HG02678 (cell line): ENCODE data around the gene C2CD4A.

ENCODE experiments used
- ATAC-seq: cut with Tn5 transposase; IDR thresholded peaks from one replicate; pipeline ENCODE4 v1.9.1; 2021; ENCODE audit warnings: mild to moderate bottlenecking, moderate library complexity; ENCODE audit not compliant: unreplicated experiment

Gene C2CD4A

DNA sequence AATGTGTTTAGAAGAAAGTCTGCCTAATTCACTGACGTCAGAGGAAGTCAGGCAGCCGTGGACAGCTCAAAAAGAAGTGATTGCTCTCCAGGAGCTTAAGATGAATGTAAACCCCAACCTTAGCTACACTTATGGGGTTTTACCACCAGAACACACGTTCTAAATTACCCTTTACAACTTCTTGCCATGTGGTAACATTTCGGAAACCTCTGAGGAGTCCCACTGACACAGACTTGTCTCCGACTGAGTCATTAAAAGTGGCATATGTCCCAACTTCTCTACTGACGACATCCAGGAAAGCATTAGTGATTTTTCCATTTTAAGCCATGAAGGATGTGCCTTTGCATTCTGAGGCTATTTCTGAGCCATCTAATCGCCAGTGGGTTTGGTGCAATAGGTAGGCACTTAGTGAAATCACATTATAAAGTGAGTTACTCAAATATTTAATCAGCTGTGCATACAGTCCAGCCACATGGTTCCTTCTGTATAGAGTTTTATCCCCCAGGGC, 32.4 kb downstream of the C2CD4A start:
- no peak for ATAC-seq

GRCh38 chr15:62103431-62103830, 36.7 kb downstream of the C2CD4A start:
- no peak for ATAC-seq

- ATAC-seq = no peak
Measured at GRCh38 chr15:62104401-62104800, 37.6 kb downstream of the C2CD4A start.

- ATAC-seq = no peak
Measured at GRCh38 chr15:62104846-62105245, 38.1 kb downstream of the C2CD4A start.

DNA sequence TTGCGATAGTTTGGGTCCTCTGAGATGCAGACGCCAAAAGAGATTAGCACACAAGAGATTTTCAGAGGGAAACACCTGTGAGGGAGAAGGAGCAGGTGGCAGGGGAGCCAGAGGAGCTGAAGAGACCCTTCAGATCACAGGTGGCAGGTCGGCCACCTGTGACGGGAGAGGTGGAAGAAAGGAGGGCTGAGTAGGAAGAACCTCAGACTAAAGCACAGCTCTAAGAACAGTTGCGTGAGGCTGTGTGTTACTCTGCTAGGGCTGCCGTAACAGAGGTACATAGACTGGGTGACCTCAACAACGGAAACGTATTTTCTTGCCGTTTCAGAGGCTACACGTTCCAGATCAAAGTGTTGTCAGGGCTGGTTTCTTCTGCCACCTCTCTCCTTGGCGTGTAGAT, 38.5 kb downstream of the C2CD4A start:
- no peak for ATAC-seq

DNA sequence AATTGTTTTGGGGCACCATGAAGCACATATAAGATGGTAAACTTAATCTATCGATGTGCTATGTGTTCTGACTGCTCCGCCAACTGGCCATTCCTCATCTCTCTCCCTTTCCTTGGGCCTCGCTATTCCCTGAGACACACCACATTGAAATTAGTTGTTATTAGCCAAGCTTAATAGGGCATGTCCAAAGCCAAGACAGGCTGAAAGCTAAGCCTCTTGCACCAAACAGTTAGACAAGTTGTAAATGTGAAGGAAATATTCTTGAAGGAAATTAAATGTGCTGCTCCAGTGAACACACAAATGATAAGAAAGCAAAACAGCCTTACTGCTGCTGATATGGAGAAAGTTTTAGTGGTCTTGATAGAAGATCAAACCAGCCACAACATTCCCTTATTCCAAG, 39.3 kb downstream of the C2CD4A start:
- no peak for ATAC-seq

- ATAC-seq = no peak
Measured at GRCh38 chr15:62107571-62108121, 40.9 kb downstream of the C2CD4A start.

DNA sequence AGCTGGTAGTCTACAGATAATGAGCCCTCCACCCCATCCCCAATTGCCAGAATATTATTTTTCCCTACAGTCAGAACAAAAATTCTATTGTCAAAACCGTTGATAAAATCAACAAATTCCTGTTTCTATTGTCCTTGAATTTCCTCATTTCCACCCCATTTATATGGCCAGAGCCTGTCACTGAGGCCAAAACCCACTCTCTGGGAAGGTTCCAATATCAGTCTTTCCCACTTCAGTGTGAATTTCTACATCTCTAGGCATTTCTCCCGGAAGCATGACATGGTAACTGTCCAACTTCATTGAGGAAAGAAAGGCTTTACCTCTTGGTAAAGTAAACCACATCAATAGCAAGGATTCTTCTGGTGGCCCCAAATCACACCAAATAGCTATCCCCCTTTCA, 41.6 kb downstream of the C2CD4A start:
- ATAC-seq = no peak

GRCh38 chr15:62109437-62109836, 42.7 kb downstream of the C2CD4A start:
- no peak for ATAC-seq

GRCh38 chr15:62109982-62110851, 43.4 kb downstream of the C2CD4A start:
- ATAC-seq = no peak

DNA sequence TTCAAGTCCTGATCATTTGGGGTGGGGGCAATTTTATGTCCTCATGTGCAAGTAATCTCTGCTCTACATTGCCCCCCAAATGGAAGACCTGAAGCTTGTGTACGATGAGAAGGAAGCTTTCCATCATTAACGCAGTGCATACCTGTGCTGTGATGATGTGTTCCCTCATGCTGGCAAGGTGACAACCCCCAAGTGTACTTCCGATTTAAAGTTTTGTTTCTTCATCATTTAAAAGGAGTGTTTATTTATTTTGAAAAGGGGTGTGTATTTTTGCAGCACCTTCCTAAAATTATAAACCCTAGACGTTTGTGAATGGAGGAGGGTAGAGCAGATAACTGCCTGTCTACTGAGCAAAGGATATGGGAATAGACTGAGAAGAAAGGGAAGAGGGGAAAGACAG, 45.3 kb downstream of the C2CD4A start:
- ATAC-seq = no peak

DNA sequence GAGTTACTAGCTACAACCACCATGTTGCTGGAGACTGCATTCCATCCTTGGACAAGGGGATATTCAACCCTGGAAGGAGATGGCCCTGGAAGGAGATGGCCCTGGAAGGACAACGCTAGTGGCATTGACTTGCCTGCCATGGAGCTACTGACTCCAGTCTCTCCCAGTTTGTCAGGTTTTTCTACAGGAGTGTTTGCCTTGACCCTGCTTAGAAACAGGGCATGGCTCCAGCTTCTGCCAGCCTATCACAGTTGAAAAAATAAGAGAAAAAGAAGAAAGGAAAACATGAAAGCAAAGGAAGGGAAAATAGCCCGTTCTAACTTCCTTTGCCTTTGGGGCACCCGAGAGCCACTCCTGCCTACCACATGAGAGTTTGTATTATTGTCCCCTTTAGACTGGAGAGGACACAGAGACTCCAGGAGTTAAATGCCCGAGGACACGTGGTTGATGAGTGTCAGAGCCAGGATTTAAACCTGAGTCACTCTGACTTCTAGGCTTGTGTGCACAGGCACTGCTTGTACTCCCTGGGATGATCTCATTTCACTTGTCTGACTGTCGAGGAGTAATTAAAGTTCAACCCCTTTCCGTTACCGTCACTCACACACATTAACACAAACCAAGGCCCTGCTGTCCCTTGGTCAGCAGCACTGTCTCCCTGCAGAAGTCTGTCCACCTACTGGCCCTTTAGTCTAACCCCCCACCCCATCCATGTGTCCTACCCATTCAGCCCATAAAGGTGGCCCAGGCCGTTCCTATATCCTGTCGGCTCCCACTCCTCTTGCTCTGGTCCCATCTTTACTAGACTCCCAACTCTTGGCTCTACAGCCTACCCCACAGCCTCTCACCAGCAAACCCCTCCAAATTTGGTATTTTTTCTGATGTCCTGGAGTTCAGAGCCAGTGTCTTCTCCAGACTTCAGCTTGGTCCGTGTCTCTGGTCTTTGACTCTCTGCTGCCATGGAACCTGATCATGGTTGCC, 46.1 kb downstream of the C2CD4A start:
- no peak for ATAC-seq

DNA sequence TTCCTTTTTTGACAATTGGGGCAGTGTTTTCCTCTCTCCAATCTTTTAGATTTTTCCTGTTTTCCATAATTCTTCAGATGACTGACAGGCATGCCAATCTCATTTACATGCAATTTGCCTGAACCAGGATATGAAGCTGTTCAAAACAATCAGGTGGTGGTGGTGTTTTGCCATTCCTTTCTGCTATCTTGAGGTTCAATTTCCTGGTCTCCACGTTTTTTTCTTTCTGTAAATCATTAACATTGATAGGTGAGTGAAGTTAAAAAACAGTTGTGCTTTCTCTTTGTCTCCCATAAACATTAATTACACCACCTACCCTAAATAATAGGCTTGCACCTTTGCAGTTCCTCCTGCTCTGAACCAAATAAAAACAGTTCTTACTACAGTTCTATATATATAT, 49.1 kb downstream of the C2CD4A start:
- ATAC-seq = no peak

DNA sequence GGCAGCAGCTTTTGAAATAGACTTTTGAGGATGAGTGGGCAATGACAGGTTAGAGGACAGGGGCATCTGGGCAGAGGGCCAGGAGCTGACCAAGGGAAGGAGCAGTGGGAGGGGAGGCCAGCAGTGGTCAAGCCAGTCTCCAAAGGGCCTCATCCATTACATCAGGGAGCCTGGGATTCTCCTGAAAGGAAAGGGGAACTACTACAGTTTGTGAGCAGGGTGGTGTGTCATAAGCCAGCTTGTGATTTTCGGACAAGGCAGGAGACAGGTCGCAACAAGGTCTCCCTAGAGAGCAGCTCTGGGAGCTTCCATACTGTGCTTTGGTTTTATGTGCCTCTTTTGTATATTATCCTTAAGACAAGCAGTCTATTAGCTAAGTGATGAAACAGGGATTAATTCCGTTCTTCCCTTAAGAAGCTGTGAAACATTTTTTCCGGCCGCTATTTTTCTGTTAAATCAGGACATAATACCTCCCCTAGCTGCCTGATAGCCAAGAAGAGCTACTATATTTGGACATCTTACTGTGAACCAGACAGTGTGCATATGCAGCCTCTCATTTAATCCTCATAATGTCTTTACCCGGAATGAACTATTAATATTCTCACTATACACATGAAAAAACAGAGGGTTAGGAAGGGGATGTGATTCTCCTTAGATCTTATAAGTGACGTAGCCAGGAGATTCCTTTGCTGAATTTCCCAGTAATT, 51.9 kb downstream of the C2CD4A start:
- ATAC-seq = no peak

DNA sequence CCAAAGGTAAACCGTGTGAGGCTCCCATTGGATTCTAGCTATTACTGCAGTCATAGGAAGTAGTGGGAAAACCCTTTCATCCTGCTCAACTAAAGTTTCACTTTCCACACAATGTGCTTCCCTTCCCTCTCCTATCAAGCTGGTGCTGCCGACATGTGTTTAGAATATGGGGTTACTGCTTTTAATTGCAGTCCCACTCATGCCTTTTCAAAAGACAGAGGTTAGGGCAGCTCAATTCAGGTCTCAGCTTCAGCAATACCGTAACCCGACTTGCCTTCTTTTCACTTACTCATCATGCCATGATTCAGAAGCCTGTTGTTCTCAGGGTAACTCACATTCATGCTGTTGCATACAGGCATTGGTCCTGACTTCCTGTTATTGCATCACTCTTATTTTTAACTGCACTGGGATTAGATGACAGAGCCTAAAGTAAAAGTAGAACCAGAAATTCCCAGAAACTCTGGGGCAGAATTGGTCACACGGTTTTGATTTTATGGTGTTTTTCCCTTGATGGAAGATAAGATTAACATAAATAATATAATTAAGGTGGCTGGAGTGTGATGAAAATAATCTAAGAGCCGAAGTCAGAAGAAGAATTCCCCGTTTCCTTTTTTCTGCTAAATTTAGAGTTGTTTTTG, 52.6 kb downstream of the C2CD4A start:
- ATAC-seq = no peak

DNA sequence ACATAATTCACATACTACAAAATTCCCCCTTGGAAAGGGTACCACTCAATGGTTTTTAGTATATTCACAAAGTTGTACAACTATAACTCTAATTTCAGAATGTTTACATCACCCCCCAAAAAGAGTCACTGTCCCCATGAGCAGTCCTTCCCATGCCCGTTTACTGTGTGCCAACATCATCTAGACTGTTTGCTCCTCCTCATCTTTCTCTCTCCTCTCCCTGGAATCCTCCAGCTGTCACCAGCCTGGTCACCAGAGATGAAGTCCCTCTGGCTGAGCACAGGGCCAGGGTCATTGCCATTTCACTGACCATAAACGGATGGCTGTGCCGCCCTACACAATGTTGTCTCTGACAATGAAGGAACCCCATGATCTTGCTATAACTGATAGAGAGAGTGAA, 53.1 kb downstream of the C2CD4A start:
- no peak for ATAC-seq
